HG02610 (cell line): Measurements from ENCODE around the gene ZNF593.

Experiments
- ATAC-seq: cut with Tn5 transposase; IDR thresholded peaks from one replicate; pipeline ENCODE4 v1.9.1; 2021; ENCODE audit warnings: mild to moderate bottlenecking, moderate library complexity; ENCODE audit not compliant: unreplicated experiment

Gene ZNF593

DNA sequence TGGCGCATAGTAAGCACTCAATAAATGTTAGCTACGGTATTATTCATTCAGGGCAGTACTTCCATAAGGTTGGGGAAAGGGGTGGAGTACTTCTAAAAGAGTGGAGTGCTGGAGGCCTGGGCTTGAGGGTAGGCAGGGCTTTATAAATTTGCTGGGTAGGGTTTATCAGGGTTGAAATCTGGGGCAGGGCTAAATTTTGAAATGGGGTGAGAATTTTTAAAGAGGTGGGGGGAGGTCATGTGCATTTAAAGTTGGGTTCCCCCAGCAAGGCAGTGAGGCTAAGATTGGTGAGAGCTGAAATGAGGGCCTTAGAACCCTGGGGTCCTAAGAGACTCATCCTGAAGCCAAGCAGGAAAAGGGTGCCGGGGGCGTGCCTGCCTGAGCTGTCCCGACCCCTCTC is 30.7 kb downstream of the ZNF593 start:
- ATAC-seq: no peak

DNA sequence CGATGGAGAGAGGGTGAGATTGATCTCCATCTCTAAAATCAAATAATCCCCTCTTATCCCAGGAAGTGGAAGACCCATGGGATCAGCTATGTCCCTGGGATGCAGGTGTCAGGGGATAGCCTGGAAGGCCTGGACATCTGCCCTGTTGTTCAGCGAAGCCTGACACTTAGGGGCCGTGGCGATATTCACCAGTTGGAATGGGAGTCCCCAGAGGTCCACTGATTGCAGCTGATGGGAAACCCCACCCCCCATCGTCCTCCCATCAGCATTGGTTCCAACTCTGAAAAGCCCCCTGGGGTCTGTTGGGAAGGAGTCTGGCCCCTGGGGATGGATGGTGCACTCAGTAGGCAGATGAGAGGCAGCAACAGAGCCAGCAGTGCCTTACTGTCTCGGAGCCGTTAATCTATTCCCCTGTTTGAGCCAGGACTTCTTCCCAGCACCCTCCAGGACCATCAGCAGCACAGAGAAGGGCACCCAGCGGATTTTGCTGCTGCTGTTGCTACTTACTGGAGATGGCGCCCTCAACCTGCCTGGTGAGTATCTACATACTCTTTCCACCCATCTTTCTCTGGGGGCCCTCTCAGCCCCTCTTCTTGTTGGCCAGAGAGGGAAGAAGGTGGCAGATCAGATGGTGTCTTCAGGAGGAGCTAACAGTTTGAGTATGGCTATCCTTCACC is 34.1 kb downstream of the ZNF593 start:
- ATAC-seq: no peak

DNA sequence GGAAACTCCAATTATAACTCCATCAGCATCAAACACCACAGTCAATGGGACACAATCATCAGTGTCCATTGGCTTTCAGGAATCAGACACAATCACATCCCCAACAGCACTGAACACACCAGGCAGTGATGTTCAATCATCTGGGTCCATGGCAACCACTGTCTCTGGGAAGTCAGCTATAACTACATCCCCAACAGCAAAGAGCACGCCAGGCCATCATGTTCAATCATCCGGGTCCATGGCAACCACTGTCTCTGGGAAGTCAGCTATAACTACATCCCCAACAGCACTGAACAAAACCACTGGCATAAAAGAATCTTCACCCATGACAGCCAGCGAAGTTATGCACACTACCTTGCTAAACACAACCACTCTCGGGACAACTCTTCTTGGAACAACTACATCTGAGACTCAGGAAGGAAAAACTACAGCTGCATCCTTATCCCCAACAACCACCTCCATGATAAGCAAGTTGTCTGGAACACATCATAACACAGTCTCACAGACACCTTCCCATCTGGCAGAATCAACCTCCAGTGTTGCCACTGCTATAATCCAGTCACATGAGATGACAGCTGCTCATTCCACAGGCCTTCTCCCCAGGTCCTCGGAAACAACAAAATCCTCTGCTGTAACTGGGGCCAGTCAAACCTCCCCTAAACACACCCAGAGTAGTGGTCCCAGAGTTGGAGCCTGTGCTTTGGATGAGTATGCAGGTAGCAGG is 40.6 kb downstream of the ZNF593 start:
- ATAC-seq: no peak

DNA sequence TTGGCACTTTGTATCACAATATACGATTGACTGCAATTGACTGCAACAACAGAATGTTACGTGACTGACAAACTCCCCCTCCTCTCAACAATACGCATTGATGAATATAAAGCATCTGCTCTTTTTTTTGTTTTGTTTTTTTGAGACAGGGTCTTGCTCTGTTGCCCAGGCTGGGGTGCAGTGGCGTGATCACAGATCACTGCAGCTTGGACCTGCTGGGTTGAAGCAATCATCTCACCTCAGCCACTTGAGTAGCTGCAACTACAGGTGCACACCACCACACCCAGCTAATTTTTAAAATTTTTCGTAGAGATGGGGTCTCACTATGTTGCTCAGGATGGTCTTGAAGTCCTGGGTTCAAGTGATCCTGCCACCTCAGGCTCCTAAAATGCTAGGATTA is 43.0 kb downstream of the ZNF593 start:
- no peak for ATAC-seq

DNA sequence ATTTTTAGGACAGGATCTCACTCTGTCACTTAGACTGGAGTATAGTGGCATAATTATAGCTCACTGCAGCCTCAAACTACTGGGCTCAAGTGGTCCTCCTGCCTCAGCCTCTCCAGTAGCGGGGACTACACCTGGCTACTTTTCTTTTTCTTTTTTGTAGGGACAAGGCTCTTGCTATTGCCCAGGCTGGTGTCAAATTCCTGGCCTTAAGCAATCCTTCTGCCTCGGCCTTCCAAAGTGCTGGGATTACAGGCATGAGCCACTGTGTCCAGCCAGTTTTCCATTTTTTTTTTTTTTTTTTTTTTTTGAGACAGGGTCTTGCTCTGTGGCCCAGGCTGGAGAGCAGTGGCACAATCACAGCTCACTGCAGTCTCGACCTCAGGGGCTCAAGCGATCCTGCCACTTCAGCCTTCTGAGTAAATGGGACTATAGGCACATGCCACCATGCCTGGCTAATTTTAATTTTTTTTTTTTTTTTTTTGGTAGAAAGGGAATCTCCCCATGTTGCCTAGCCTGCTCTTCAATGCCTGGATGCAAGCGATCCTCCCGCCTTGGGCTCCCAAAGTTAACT is 43.7 kb downstream of the ZNF593 start:
- no peak for ATAC-seq

DNA sequence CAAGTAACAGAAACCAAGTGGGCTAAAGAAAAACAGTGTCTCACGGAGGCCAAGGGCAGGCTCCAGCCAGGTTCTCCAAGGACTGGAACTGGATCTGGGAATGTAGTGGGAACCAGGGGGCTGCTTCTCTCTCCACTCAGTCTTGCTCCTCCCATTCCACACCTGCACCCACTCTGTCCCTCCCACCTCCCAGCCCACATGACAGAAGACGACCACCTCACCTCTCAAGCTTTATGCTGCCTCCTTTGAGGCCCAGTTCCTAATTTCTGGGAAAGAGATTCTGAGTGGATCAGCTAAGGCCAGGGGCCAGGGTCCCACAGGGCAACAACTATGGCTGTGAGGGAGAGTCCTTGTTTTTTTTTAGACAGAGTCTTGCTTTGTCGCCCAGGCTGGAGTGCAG is 45.5 kb downstream of the ZNF593 start:
- ATAC-seq: no peak

DNA sequence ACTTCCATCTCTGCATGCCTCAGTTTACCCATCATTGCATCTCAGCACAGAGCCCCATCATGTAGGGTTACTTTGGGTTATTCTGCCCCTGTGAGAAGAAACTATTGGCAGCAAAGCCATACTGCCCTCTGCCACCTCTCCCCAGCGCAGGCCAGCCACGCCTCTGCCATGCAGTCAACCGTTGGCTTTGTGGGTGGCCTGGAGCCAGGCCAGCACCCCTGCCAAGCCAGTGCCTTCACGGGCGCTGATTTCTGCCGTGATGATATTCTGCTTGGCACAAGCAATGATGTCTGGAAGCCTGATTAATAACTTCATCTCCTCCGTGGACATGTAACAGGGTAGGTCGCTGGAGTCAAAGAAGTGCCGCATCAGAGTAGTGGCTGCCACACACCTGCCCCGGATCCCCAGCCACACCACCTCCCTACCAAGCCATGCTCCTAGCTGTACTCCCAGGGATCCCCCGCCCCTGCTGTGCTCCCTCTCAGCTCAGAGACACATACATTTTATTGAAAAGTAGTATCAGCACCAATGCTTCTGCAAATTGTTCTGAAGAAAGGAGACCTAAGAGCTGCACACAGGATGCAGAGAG is 49.3 kb downstream of the ZNF593 start:
- ATAC-seq: no peak
